B cell (primary cell): ENCODE results near the gene ASTL. TPM values are rescaled to one million over a fixed set of nuclear protein-coding genes. Genes with fewer than 3 reads are reported as not detected.

Source experiments
- ATAC-seq: fragments of 200-7000 bp; cut with Tn5 transposase; one replicate; pipeline ENCODE4 v1.10.0; 2021; ENCODE audit warnings: low read depth, mild to moderate bottlenecking, moderate number of reproducible peaks, moderate library complexity
- CTCF ChIA-PET: fragments of 350-600 bp; sonication (Branson Sonifier 250); formaldehyde crosslinking; loops from one replicate; lab custom pipeline; 2021; ENCODE audit warnings: antibody characterized with exemption, inconsistent platforms; lab: Charles Lee
- POLR2A ChIA-PET: fragments of 350-600 bp; sonication (Branson Sonifier 250); formaldehyde crosslinking; loops from one replicate; lab custom pipeline; 2021; ENCODE audit warnings: antibody characterized with exemption; lab: Charles Lee
- DNase-seq: peaks from one replicate; pipeline ENCODE4 v3.0.0; 2013
- H2AFZ ChIP-seq: 2 replicates; pipeline ENCODE4 v1.6.1; 2012; ENCODE audit warnings: mild to moderate bottlenecking, low read depth, low read length; ENCODE audit not compliant: insufficient read depth, poor library complexity, severe bottlenecking
- H3K27ac ChIP-seq, 2 donors: 1 replicate in 1 of 2; 2 replicates in 1 of 2; pipeline ENCODE4 v1.5.1; 2012 to 2013; ENCODE audit warnings: low read length in 2 of 2, mild to moderate bottlenecking in 2 of 2, moderate library complexity in 1 of 2
- H3K27me3 ChIP-seq, 4 experiments: fragments of 200-600 bp in 1 of 4; sonication (generic) in 1 of 4; replicated peaks in 1 of 4; 1 replicate in 2 of 4; 2 replicates in 2 of 4; pipeline versions ENCODE4 v1.6.1 to v1.7.0; 2013 to 2016; ENCODE audit warnings: low read length in 3 of 4, mild to moderate bottlenecking in 2 of 4, mixed read lengths in 1 of 4, moderate library complexity in 1 of 4; ENCODE audit not compliant: insufficient read depth in 4 of 4, control insufficient read depth in 3 of 4; ENCODE audit errors: control extremely low read depth in 1 of 4
- H3K36me3 ChIP-seq, 2 experiments: replicated peaks in 1 of 2; 1 replicate in 1 of 2; 2 replicates in 1 of 2; pipeline versions ENCODE4 v1.6.1 to v1.7.1; 2013; ENCODE audit warnings: low read length in 1 of 2; ENCODE audit not compliant: insufficient read depth in 2 of 2, control insufficient read depth in 1 of 2; ENCODE audit errors: control extremely low read depth in 1 of 2, extremely low read depth in 1 of 2
- H3K4me1 ChIP-seq, 2 donors: fragments of 200-600 bp in 1 of 2; sonication (generic) in 1 of 2; 1 replicate in 1 of 2; 2 replicates in 1 of 2; pipeline versions ENCODE4 v1.5.1 to v1.6.1; 2013 to 2017; ENCODE audit warnings: low read length in 2 of 2; ENCODE audit not compliant: control insufficient read depth in 2 of 2, insufficient read depth in 2 of 2
- H3K4me2 ChIP-seq: replicated peaks from 2 replicates; pipeline ENCODE3; 2012; ENCODE audit warnings: mild to moderate bottlenecking, low read depth, low read length; ENCODE audit not compliant: poor library complexity, severe bottlenecking
- H3K4me3 ChIP-seq, 5 experiments: fragments of 200-600 bp in 1 of 5; sonication (generic) in 1 of 5; 1 replicate in 3 of 5; 2 replicates in 2 of 5; pipeline versions ENCODE4 v1.5.1 to v1.7.0; 2011 to 2016; ENCODE audit warnings: low read length in 4 of 5, mild to moderate bottlenecking in 4 of 5, low read depth in 2 of 5, control low read depth in 1 of 5, moderate library complexity in 1 of 5; ENCODE audit not compliant: insufficient read depth in 1 of 5; ENCODE audit errors: control extremely low read depth in 1 of 5, extremely low read depth in 1 of 5
- H3K79me2 ChIP-seq: fragments of 200-600 bp; sonication (generic); one replicate; pipeline ENCODE4 v1.6.0; 2016; ENCODE audit warnings: low read length; ENCODE audit not compliant: control insufficient read depth, insufficient read depth
- H3K9ac ChIP-seq: fragments of 200-600 bp; sonication (generic); 2 replicates; pipeline ENCODE4 v1.6.1; 2017; ENCODE audit warnings: mild to moderate bottlenecking, low read length, moderate library complexity
- H3K9me3 ChIP-seq, 3 donors: one replicate each; pipeline versions ENCODE4 v1.6.1 to v1.7.1; 2013; ENCODE audit warnings: low read length in 2 of 3; ENCODE audit not compliant: control insufficient read depth in 2 of 3, insufficient read depth in 1 of 3; ENCODE audit errors: control extremely low read depth in 1 of 3
- H4K20me1 ChIP-seq: 2 replicates; pipeline ENCODE4 v1.6.0; 2012; ENCODE audit warnings: mild to moderate bottlenecking, low read length; ENCODE audit not compliant: insufficient read depth, control insufficient read depth, poor library complexity, severe bottlenecking
- H3K27ac Mint-ChIP-seq: one replicate; pipeline ENCODE4 v1.8.0; 2021; ENCODE audit warnings: mixed read lengths
- H3K27me3 Mint-ChIP-seq: one replicate; pipeline ENCODE4 v1.8.0; 2021; ENCODE audit warnings: mixed read lengths
- H3K4me1 Mint-ChIP-seq: one replicate; pipeline ENCODE4 v1.8.0; 2021; ENCODE audit warnings: mixed read lengths
- H3K4me3 Mint-ChIP-seq: one replicate; pipeline ENCODE4 v1.8.0; 2021; ENCODE audit warnings: mixed read lengths
- H3K9me3 Mint-ChIP-seq: one replicate; pipeline ENCODE4 v1.8.0; 2022; ENCODE audit warnings: mixed read lengths; ENCODE audit not compliant: insufficient read depth
- CTCF ChIP-seq: fragments of 200-600 bp; IDR thresholded peaks from one replicate; pipeline ENCODE4 v1.8.0; 2022; ENCODE audit warnings: antibody characterized with exemption, mild to moderate bottlenecking
- EZH2 ChIP-seq: IDR thresholded peaks from 2 replicates; pipeline ENCODE4 v1.6.1; 2012; ENCODE audit warnings: borderline replicate concordance, low read depth, mild to moderate bottlenecking, moderate library complexity, low read length; ENCODE audit not compliant: insufficient read depth, poor library complexity, severe bottlenecking
- WGBS: methylation state at CpG from one replicate; pipeline ENCODE4 v1.1.5; 2013; ENCODE audit warnings: missing lambda C conversion rate; ENCODE audit not compliant: insufficient coverage; 5-methylcytosine and 5-hydroxymethylcytosine counted together
- intact Hi-C: fragments of 100-400 bp; cut with micrococcal nuclease; formaldehyde crosslinking; loops from one replicate; pipeline ENCODE4 v1.10.0; 2022
- polyA plus RNA-seq: library from polyadenylated mRNA; depleted of rRNA; stranded (reverse); fragments of >200 nt; gene quantifications from 2 replicates; pipeline ENCODE4 v1.2.3, GENCODE V29; 2012
- total RNA-seq, 2 donors: library from RNA; stranded (reverse); fragments of 120-200 nt in 1 of 2; gene quantifications; 1 replicate in 1 of 2; 2 replicates in 1 of 2; pipeline versions ENCODE4 v1.2.3 to v1.2.4, GENCODE V29; 2013 to 2022

Gene ASTL
- total and polyA plus RNA-seq, 2 donors (not counting 1 experiment from before 2014, with no cell fraction given) = 0.15 to 0.59 TPM

- Histone ChIP-seq H3K4me1 (no peaks in the 10 kb centered on the region), H3K4me2 (no peak overlapping the region), H3K79me2 (no peaks in the 10 kb centered on the region), H3K9ac (no peak overlapping the region), H3K4me3 (no peak overlapping the region), H3K27ac (no peak overlapping the region), H2AFZ (no peak overlapping the region), H3K9me3 (peaks cover 0 to 23% (median 11%) of the 10 kb centered on the region in 3 donors), H3K27me3 (peaks cover 0 to 3% (median 0%) of the 10 kb centered on the region in 4 experiments), H4K20me1 (no peaks in the 10 kb centered on the region), H3K36me3 (no peaks in the 10 kb centered on the region)
- ChIA-PET POLR2A (no interaction called here), CTCF (interaction anchor here (1.3 kb wide), 1 partner anchor 70 kb away, joined by 3 read pairs; no protein-coding TSS in a partner anchor)
- ATAC-seq (no peak), DNase-seq (no peak)
- intact Hi-C loops = no loop called here
- Mint-ChIP-seq H3K4me3 (no peak overlapping the region), H3K4me1 (no peaks in the 10 kb centered on the region), H3K27ac (no peak overlapping the region), H3K27me3 (peaks cover 10% of the 10 kb centered on the region), H3K9me3 (peaks cover 5% of the 10 kb centered on the region)
- WGBS = 91% methylated on average over 3 of the region's 3 CpGs
- no peak for TF ChIP-seq EZH2
- TF ChIP-seq CTCF = no peak
These were observed 33.0 kb downstream of the ASTL start for GRCh38 chr2:96105152-96105915.

DNA sequence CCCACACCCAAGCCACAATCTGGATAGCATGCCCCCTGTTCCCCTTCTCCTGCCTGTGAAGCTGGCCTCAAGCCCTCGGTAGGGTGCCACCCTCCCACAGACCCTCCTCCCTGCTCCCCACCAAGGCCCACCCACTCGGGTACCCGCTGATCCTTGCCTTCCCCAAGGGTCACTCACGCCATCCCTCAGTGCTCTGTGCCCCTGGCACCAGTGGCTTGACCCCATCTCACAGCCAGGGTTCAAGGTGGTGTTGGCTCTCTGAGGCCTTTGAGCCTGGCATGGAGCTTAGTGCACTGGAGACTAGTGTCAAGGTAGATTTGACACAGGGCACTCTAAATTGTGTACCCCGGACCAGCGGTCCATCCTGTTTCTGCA lies 33.8 kb downstream of the ASTL start:
- H3K4me3 ChIP-seq = no peak overlapping the region
- no peak for ATAC-seq

More for the DNA sequence above, 33.8 kb downstream of the ASTL start:
- H3K4me3 Mint-ChIP-seq = no peak overlapping the region
- H3K9me3 Mint-ChIP-seq = peaks cover 5% of the 10 kb centered on the region
- ChIA-PET POLR2A (no interaction called here), CTCF (interaction anchor here (1.3 kb wide), 1 partner anchor 71 kb away, joined by 3 read pairs; no protein-coding TSS in a partner anchor)
- H3K79me2 ChIP-seq = no peaks in the 10 kb centered on the region
- H3K4me1 Mint-ChIP-seq = no peaks in the 10 kb centered on the region
- DNase-seq = no peak
- no peak overlapping the region for H3K27ac ChIP-seq
- no peak for TF ChIP-seq CTCF
- TF ChIP-seq EZH2 = no peak
- H2AFZ ChIP-seq = no peak overlapping the region
- intact Hi-C loops = no loop called here
- no peaks in the 10 kb centered on the region for H4K20me1 ChIP-seq
- peaks cover 0 to 23% (median 11%) of the 10 kb centered on the region in 3 donors for H3K9me3 ChIP-seq
- H3K4me2 ChIP-seq = no peak overlapping the region
- H3K36me3 ChIP-seq = no peaks in the 10 kb centered on the region
- 87% methylated on average over 6 of the region's 6 CpGs for WGBS
- H3K27ac Mint-ChIP-seq = no peak overlapping the region
- peaks cover 0 to 3% (median 0%) of the 10 kb centered on the region in 4 experiments for H3K27me3 ChIP-seq
- peaks cover 10% of the 10 kb centered on the region for H3K27me3 Mint-ChIP-seq
- H3K9ac ChIP-seq = no peak overlapping the region
- no peaks in the 10 kb centered on the region for H3K4me1 ChIP-seq
